Nephron progenitor cell (in vitro differentiated cells): ENCODE data around the gene TUT4.

Experiments
- DNase-seq: peaks from one replicate; pipeline ENCODE4 v3.0.0; 2021
- H3K27ac Mint-ChIP-seq: 2 replicates; pipeline ENCODE4 v1.8.0; 2021; ENCODE audit warnings: mild to moderate bottlenecking, moderate library complexity, mixed read lengths
- H3K27me3 Mint-ChIP-seq: 2 replicates; pipeline ENCODE4 v1.8.0; 2021; ENCODE audit warnings: mild to moderate bottlenecking, low read depth, mixed read lengths; ENCODE audit not compliant: poor library complexity
- H3K36me3 Mint-ChIP-seq: 2 replicates; pipeline ENCODE4 v1.8.0; 2021; ENCODE audit warnings: low read depth, mixed read lengths
- H3K4me1 Mint-ChIP-seq: 2 replicates; pipeline ENCODE4 v1.8.0; 2021; ENCODE audit warnings: mixed read lengths
- H3K4me3 Mint-ChIP-seq: 2 replicates; pipeline ENCODE4 v1.8.0; 2021; ENCODE audit warnings: mild to moderate bottlenecking, moderate library complexity, mixed read lengths
- H3K9me3 Mint-ChIP-seq: 2 replicates; pipeline ENCODE4 v1.8.0; 2021; ENCODE audit warnings: mild to moderate bottlenecking, moderate library complexity, mixed read lengths
- TF ChIP-seq, protein P1 (sequence below): fragments of 200-600 bp; sonication (generic); IDR thresholded peaks from 2 replicates; pipeline ENCODE4 v1.5.0; 2021; ENCODE audit warnings: antibody characterized with exemption

Gene TUT4

DNA sequence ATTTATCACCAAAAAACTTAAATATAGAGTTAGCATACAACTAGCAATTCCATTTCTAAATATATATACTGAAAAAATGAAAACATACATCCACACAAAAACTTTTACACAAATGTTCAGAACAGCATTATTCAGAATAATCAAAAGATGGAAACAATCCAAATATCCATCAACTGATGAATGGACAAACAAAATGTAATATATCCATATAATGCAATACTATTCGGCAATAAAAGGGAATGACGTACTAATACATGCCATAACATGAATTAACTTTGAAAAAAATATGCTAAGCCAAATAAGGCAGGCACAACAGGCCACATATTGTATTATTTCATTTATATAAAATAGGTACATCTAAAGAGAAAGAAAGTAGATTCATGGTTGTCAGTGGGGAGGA is 33.9 kb downstream of the TUT4 start:
- TF ChIP-seq, protein P1, sequence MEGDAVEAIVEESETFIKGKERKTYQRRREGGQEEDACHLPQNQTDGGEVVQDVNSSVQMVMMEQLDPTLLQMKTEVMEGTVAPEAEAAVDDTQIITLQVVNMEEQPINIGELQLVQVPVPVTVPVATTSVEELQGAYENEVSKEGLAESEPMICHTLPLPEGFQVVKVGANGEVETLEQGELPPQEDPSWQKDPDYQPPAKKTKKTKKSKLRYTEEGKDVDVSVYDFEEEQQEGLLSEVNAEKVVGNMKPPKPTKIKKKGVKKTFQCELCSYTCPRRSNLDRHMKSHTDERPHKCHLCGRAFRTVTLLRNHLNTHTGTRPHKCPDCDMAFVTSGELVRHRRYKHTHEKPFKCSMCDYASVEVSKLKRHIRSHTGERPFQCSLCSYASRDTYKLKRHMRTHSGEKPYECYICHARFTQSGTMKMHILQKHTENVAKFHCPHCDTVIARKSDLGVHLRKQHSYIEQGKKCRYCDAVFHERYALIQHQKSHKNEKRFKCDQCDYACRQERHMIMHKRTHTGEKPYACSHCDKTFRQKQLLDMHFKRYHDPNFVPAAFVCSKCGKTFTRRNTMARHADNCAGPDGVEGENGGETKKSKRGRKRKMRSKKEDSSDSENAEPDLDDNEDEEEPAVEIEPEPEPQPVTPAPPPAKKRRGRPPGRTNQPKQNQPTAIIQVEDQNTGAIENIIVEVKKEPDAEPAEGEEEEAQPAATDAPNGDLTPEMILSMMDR, result no peak
- no peak for DNase-seq
- no peaks in the 10 kb centered on the region for H3K9me3 Mint-ChIP-seq
- H3K27me3 Mint-ChIP-seq, result peaks cover 4% of the 10 kb centered on the region
- peaks cover 39% of the 10 kb centered on the region for H3K36me3 Mint-ChIP-seq
- H3K4me1 Mint-ChIP-seq, result no peaks in the 10 kb centered on the region
- no peak overlapping the region for H3K4me3 Mint-ChIP-seq
- H3K27ac Mint-ChIP-seq, result no peak overlapping the region

GRCh38 chr1:52511851-52512615 is 40.9 kb downstream of the TUT4 start:
- no peaks in the 10 kb centered on the region for H3K4me1 Mint-ChIP-seq
- TF ChIP-seq, protein P1, result no peak
- peaks cover 26% of the 10 kb centered on the region for H3K36me3 Mint-ChIP-seq
- H3K9me3 Mint-ChIP-seq, result no peaks in the 10 kb centered on the region
- no peak overlapping the region for H3K27ac Mint-ChIP-seq
- no peaks in the 10 kb centered on the region for H3K27me3 Mint-ChIP-seq
- no peak for DNase-seq
- H3K4me3 Mint-ChIP-seq, result no peak overlapping the region

DNA sequence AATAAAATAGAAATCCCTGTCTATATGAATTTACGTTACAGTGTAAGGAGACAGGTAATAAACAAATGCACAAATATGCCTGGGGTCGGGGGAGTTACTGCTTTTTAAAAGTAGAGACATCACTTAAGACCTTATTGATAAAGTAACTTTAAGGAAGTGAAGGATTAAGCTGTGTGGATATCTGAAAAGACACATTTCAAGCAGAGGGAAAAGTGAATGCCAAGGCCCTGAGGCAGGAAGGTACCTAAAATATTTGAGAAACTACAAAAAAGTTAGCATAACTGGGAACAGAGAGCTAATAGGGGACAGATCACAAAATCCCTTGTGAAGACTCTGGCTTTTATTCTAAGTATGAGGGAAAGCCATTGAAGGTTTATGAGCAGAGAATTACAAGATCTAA is 41.5 kb downstream of the TUT4 start:
- H3K36me3 Mint-ChIP-seq, result peaks cover 30% of the 10 kb centered on the region
- no peaks in the 10 kb centered on the region for H3K27me3 Mint-ChIP-seq
- no peak overlapping the region for H3K4me3 Mint-ChIP-seq
- no peaks in the 10 kb centered on the region for H3K4me1 Mint-ChIP-seq
- TF ChIP-seq, protein P1, result no peak
- no peak for DNase-seq
- H3K9me3 Mint-ChIP-seq, result no peaks in the 10 kb centered on the region
- H3K27ac Mint-ChIP-seq, result peak overlapping the region; percentile 10

DNA sequence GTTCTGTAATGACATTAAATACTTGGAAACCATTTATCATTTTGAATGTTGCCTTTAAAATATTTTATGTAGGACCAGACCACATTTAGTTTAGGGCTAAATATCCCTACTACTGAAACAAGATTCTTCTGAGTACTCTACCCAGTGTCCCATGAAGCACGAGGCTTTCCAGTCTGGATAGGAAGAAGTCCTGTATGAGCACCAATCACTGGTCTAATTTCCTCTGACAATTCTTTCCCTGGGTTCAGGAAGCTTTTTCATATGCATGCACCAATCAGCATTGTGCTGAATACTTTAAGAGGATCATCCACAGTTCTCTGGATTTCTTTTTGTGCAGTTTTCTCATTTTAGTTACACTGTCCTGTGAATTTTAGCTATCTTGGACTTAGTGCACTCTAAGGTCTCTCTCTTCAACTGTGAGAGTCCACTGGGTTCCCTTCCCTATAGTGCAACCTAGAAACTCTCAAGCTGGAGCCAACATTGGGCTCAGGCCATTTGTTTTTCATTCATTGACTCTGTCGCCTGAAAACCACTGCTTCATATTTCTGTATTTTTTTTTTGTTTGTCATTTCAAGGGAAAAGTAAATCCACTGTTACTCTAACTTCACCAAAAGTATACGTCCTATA is 45.9 kb downstream of the TUT4 start:
- Mint-ChIP-seq H3K4me3 (no peak overlapping the region), H3K27me3 (no peaks in the 10 kb centered on the region), H3K9me3 (no peaks in the 10 kb centered on the region), H3K4me1 (no peaks in the 10 kb centered on the region), H3K27ac (peak overlapping the region; percentile 18), H3K36me3 (peaks cover 48% of the 10 kb centered on the region)
- DNase-seq, result no peak
- TF ChIP-seq, protein P1, result no peak

- no peak overlapping the region for H3K27ac Mint-ChIP-seq
- no peaks in the 10 kb centered on the region for H3K27me3 Mint-ChIP-seq
- no peak for DNase-seq
- no peaks in the 10 kb centered on the region for H3K4me1 Mint-ChIP-seq
- no peaks in the 10 kb centered on the region for H3K9me3 Mint-ChIP-seq
- H3K36me3 Mint-ChIP-seq, result peaks cover 55% of the 10 kb centered on the region
- H3K4me3 Mint-ChIP-seq, result no peak overlapping the region
- TF ChIP-seq, protein P1, result no peak
Measured at GRCh38 chr1:52506349-52506748, 46.5 kb downstream of the TUT4 start.

GRCh38 chr1:52504720-52505119 is 48.2 kb downstream of the TUT4 start:
- no peak overlapping the region for H3K27ac Mint-ChIP-seq
- H3K27me3 Mint-ChIP-seq, result no peaks in the 10 kb centered on the region
- peaks cover 63% of the 10 kb centered on the region for H3K36me3 Mint-ChIP-seq

More at GRCh38 chr1:52504720-52505119, 48.2 kb downstream of the TUT4 start:
- no peaks in the 10 kb centered on the region for H3K9me3 Mint-ChIP-seq
- TF ChIP-seq, protein P1, result no peak
- no peak overlapping the region for H3K4me3 Mint-ChIP-seq
- no peak for DNase-seq
- H3K4me1 Mint-ChIP-seq, result no peaks in the 10 kb centered on the region
